H1 (cell line): ENCODE results near the gene CENPP.

Experiments
- CREB1 ChIP-seq: IDR thresholded peaks from 2 replicates; pipeline ENCODE4 v1.6.1; 2012; ENCODE audit warnings: inconsistent platforms
- EZH2 ChIP-seq: fragments of 200-600 bp; sonication (generic); IDR thresholded peaks from 2 replicates; pipeline ENCODE4 v1.7.1; 2012; ENCODE audit warnings: low read depth, mild to moderate bottlenecking, moderate library complexity, low read length, inconsistent platforms; ENCODE audit not compliant: severe bottlenecking
- PHF8 ChIP-seq: fragments of 200-600 bp; sonication (generic); conservative IDR thresholded peaks from 2 replicates; pipeline ENCODE4 v1.7.1; 2012; ENCODE audit warnings: low read depth, mild to moderate bottlenecking, inconsistent platforms, low read length, moderate library complexity
- POLR2A ChIP-seq, 2 experiments: IDR thresholded peaks; 1 replicate in 1 of 2; 2 replicates in 1 of 2; pipeline ENCODE4 v1.6.1; 2011; ENCODE audit warnings: low read depth in 2 of 2, low read length in 2 of 2, mild to moderate bottlenecking in 2 of 2; ENCODE audit errors: control extremely low read depth in 1 of 2
- POLR2AphosphoS5 ChIP-seq: IDR thresholded peaks from 2 replicates; pipeline ENCODE4 v1.6.1; 2011; ENCODE audit warnings: low read depth, low read length
- SIN3A ChIP-seq, 2 experiments: IDR thresholded peaks in 1 of 2; conservative IDR thresholded peaks in 1 of 2; 2 replicates each; pipeline ENCODE4 v1.6.1; 2011 to 2012; ENCODE audit warnings: low read length in 2 of 2, improper control_type of control experiment in 1 of 2, low read depth in 1 of 2, mild to moderate bottlenecking in 1 of 2
- SP1 ChIP-seq: IDR thresholded peaks from 2 replicates; pipeline ENCODE4 v1.6.1; 2011; ENCODE audit warnings: low read depth, low read length
- TAF1 ChIP-seq: IDR thresholded peaks from 2 replicates; pipeline ENCODE4 v1.6.1; 2011; ENCODE audit warnings: mild to moderate bottlenecking, low read depth, low read length
- TCF12 ChIP-seq: IDR thresholded peaks from 2 replicates; pipeline ENCODE4 v1.6.1; 2011; ENCODE audit warnings: low read depth, mild to moderate bottlenecking, low read length
- TF ChIP-seq, protein P1 (sequence below), 3 experiments: IDR thresholded peaks; 1 replicate in 2 of 3; 2 replicates in 1 of 3; pipeline versions ENCODE4 v1.5.1 to v1.6.1; 2011; ENCODE audit warnings: low read length in 3 of 3, mild to moderate bottlenecking in 3 of 3, inconsistent platforms in 2 of 3, low read depth in 1 of 3, moderate library complexity in 1 of 3; ENCODE audit not compliant: insufficient read depth in 1 of 3; ENCODE audit errors: control extremely low read depth in 1 of 3
- TF ChIP-seq, protein P2 (sequence below): IDR thresholded peaks from 2 replicates; pipeline ENCODE4 v1.6.1; 2011; ENCODE audit warnings: low read depth, mild to moderate bottlenecking, low read length; ENCODE audit not compliant: insufficient read depth

- TF ChIP-seq TCF12 (no peak), SP1 (no peak), TAF1 (no peak), CREB1 (no peak), PHF8 (no peak), POLR2AphosphoS5 (no peak), SIN3A (conservative IDR thresholded peaks at IDR 0.05 in 1 of 2, IDR thresholded peaks at IDR 0.05 in 1 of 2; ENCODE audit: low read depth in 1 of 2, low read length in 2 of 2) (no peak), POLR2A (IDR thresholded peaks at IDR 0.05; ENCODE audit: control extremely low read depth in 1 of 2, low read depth in 2 of 2, low read length in 2 of 2) (no peak), EZH2 (no peak)
- TF ChIP-seq, protein P1, sequence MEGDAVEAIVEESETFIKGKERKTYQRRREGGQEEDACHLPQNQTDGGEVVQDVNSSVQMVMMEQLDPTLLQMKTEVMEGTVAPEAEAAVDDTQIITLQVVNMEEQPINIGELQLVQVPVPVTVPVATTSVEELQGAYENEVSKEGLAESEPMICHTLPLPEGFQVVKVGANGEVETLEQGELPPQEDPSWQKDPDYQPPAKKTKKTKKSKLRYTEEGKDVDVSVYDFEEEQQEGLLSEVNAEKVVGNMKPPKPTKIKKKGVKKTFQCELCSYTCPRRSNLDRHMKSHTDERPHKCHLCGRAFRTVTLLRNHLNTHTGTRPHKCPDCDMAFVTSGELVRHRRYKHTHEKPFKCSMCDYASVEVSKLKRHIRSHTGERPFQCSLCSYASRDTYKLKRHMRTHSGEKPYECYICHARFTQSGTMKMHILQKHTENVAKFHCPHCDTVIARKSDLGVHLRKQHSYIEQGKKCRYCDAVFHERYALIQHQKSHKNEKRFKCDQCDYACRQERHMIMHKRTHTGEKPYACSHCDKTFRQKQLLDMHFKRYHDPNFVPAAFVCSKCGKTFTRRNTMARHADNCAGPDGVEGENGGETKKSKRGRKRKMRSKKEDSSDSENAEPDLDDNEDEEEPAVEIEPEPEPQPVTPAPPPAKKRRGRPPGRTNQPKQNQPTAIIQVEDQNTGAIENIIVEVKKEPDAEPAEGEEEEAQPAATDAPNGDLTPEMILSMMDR (IDR thresholded peaks at IDR 0.05; ENCODE audit: control extremely low read depth in 1 of 3, insufficient read depth in 1 of 3, low read depth in 1 of 3, low read length in 3 of 3): no peak
- TF ChIP-seq, protein P2, sequence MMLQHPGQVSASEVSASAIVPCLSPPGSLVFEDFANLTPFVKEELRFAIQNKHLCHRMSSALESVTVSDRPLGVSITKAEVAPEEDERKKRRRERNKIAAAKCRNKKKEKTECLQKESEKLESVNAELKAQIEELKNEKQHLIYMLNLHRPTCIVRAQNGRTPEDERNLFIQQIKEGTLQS: no peak
These were observed 137.6 kb downstream of the CENPP start for GRCh38 chr9:92463387-92463786.
